Lung (tissue), 12 donors: ENCODE data around the gene BRINP1. TPM values are rescaled to one million over a fixed set of nuclear protein-coding genes. Genes with fewer than 3 reads are reported as not detected.

ENCODE experiments used
- ATAC-seq: fragments of 200-7000 bp; cut with Tn5 transposase; one replicate; pipeline ENCODE4 v1.9.1; 2020; ENCODE audit warnings: moderate number of reproducible peaks; ENCODE audit not compliant: insufficient read depth, low FRiP score
- DNase-seq, 3 donors: peaks; one replicate each; pipeline ENCODE4 v3.0.0-alpha.2; 2013 to 2017
- H3K27ac ChIP-seq, 2 donors: one replicate each; pipeline ENCODE4 v1.5.1; 2013; ENCODE audit warnings: mild to moderate bottlenecking in 2 of 2, moderate library complexity in 2 of 2, control low read depth in 1 of 2, inconsistent platforms in 1 of 2, low read depth in 1 of 2, low read length in 1 of 2
- H3K27me3 ChIP-seq, 3 donors: one replicate each; pipeline ENCODE4 v1.5.1; 2013; ENCODE audit warnings: low read length in 2 of 3; ENCODE audit not compliant: control insufficient read depth in 3 of 3, insufficient read depth in 3 of 3
- H3K36me3 ChIP-seq, 4 donors: one replicate each; pipeline ENCODE4 v1.5.1; 2013; ENCODE audit warnings: low read length in 4 of 4, mild to moderate bottlenecking in 1 of 4, moderate library complexity in 1 of 4; ENCODE audit not compliant: control insufficient read depth in 4 of 4, insufficient read depth in 4 of 4
- H3K4me1 ChIP-seq, 5 donors: one replicate each; pipeline ENCODE4 v1.5.1; 2013; ENCODE audit warnings: low read length in 5 of 5, mild to moderate bottlenecking in 2 of 5, moderate library complexity in 1 of 5; ENCODE audit not compliant: control insufficient read depth in 5 of 5, insufficient read depth in 5 of 5
- H3K4me3 ChIP-seq: one replicate; pipeline ENCODE4 v1.5.1; 2013; ENCODE audit warnings: mild to moderate bottlenecking, control low read depth, moderate library complexity
- H3K9ac ChIP-seq, 2 donors: one replicate each; pipeline ENCODE4 v1.5.1; 2013; ENCODE audit warnings: low read length in 2 of 2, control low read depth in 1 of 2; ENCODE audit not compliant: insufficient read depth in 1 of 2
- H3K9me3 ChIP-seq, 4 donors: one replicate each; pipeline ENCODE4 v1.5.1; 2013; ENCODE audit warnings: low read length in 3 of 4, mild to moderate bottlenecking in 1 of 4, moderate library complexity in 1 of 4; ENCODE audit not compliant: control insufficient read depth in 4 of 4, insufficient read depth in 3 of 4
- WGBS, 2 donors: extraction: QIAGEN DNeasy Blood & Tissue Kit; methylation state at CpG; one replicate each; pipeline ENCODE4 v1.1.7; 2013; 5-methylcytosine and 5-hydroxymethylcytosine counted together
- polyA plus RNA-seq, 2 donors: library from polyadenylated mRNA; stranded (reverse); fragments of 200-250 nt; gene quantifications; one replicate each; pipeline ENCODE4 v1.2.1, GENCODE V29; 2013
- total RNA-seq, 2 donors: library from RNA; depleted of rRNA in 1 of 2; stranded (reverse); fragments of >200 nt in 1 of 2; gene quantifications; one replicate each; pipeline ENCODE4 v1.2.1, GENCODE V29; 2014 to 2021
- TF ChIP-seq, protein P1 (sequence below): IDR thresholded peaks from 2 replicates; pipeline ENCODE4 v1.5.1; 2012; ENCODE audit warnings: mild to moderate bottlenecking; ENCODE audit errors: control extremely low read depth, extremely low read depth
- donor health status: control.
- donor health status: control.
- donor health status: Bipolar disorder and iron deficiency.
- donor health status: healthy.
- donor health status: DM: yes; HTN: yes; CAD: no.

Gene BRINP1
- total and polyA plus RNA-seq, 4 donors = 0.14 to 1.4 (median 0.42) TPM

DNA sequence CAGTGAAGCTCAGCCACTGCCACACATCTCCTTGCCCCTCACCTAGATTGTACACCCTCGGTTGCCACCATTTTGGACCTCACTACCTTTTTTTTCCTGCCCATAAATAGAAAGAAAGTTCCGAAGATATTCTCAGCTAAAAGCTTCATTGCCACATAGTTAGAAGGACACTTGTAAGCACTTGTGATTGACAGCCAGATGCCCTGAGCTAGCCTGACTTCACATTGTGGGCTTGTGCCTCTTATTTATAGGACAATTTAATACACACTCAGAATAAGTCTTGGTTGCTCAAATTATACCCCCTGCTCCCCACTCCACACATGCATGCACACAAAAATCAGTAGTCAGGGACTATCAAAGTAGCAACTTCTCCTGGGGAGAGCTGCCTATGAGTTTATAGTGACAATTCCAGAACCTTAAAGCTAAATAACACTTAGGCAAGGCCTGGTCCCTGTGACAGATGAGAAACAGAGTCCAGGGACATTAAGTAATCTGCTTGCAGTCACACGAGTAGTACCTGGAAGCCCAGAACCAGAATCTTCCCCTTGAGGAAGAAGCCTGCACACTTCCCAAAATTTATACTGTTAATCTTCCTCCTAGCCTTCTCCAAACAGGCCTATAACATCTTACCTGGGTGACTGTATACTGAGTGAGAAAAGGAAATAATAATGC, 184.8 kb downstream of the BRINP1 start:
- H3K27me3 ChIP-seq = no peaks in the 10 kb centered on the region

DNA sequence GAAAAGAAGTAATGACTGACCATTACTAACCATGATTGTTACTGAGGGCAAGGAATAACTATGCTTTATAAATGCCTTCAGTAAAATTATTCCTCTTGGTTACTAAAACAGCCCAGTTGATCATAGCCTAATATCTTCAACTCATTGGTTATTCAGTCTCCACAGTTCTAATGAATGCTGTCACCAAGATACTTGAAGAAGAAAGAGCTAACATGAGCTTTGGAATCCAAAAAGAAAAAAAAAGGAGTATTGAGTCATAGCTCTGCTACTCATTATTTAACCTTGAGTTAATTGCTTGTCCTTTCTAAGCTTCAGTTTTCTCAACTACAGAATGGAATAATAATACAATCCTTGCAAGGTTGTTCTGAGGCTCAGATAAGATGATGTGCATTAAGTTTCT, 187.7 kb downstream of the BRINP1 start:
- Histone ChIP-seq H3K4me1 (no peaks in the 10 kb centered on the region), H3K9ac (no peak overlapping the region), H3K27me3 (no peaks in the 10 kb centered on the region), H3K36me3 (no peaks in the 10 kb centered on the region), H3K9me3 (peaks cover 0 to 2% (median 0%) of the 10 kb centered on the region in 4 donors), H3K27ac (no peak overlapping the region), H3K4me3 (no peak overlapping the region)
- no peak for DNase-seq
- no peak for ATAC-seq
- TF ChIP-seq, protein P1, sequence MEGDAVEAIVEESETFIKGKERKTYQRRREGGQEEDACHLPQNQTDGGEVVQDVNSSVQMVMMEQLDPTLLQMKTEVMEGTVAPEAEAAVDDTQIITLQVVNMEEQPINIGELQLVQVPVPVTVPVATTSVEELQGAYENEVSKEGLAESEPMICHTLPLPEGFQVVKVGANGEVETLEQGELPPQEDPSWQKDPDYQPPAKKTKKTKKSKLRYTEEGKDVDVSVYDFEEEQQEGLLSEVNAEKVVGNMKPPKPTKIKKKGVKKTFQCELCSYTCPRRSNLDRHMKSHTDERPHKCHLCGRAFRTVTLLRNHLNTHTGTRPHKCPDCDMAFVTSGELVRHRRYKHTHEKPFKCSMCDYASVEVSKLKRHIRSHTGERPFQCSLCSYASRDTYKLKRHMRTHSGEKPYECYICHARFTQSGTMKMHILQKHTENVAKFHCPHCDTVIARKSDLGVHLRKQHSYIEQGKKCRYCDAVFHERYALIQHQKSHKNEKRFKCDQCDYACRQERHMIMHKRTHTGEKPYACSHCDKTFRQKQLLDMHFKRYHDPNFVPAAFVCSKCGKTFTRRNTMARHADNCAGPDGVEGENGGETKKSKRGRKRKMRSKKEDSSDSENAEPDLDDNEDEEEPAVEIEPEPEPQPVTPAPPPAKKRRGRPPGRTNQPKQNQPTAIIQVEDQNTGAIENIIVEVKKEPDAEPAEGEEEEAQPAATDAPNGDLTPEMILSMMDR = no peak

More for the DNA sequence above, 184.8 kb downstream of the BRINP1 start:
- Histone ChIP-seq H3K9ac (no peak overlapping the region), H3K36me3 (no peaks in the 10 kb centered on the region), H3K4me3 (no peak overlapping the region), H3K27ac (no peak overlapping the region), H3K9me3 (peaks cover 0 to 6% (median 0%) of the 10 kb centered on the region in 4 donors), H3K4me1 (no peaks in the 10 kb centered on the region)
- ATAC-seq = no peak
- DNase-seq = no peak
- TF ChIP-seq, protein P1 = no peak
- 75 to 82% methylated on average over 3 of the region's 3 CpGs for WGBS, 2 donors

DNA sequence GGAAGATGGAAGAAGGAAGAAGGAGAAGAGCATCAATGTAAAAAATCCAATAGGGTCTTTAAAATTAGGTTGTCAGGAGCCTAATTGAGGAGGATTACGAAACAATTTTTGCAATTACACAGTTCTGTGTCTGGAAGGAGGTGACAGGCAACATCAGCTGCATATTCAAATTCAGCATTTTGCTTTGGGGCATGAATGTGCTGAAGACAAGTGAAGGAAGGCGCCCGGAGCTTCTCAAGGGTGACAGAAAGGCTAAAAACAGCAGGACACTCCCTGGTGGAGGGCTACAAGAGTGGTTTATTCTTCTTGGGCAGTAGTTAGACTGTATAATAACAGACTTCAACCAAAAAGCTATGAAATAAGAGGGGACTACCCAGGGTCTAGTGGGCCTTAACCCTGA, 188.3 kb downstream of the BRINP1 start:
- TF ChIP-seq, protein P1 = no peak
- no peak for ATAC-seq

DNA sequence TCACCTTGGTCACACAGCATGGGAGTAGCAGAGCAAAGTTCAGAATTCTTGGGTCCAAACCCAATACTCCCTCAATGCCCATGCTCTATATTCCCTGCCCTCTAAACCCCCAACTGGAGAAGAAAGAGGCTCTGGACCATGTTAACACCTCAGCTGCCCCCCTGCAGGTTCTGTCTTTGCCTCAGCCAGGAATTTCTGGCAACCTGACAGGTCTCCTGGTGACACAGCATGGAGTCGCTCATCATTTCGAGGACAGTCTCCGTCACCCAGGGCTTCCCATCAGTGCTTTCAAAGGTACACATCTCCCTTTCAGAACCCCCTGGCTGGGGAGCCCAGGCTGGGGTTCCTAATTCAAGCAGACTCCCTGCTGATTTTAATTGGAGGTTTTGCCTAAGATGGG, 189.5 kb downstream of the BRINP1 start:
- no peaks in the 10 kb centered on the region for H3K27me3 ChIP-seq
- H3K9ac ChIP-seq = no peak overlapping the region
- TF ChIP-seq, protein P1 = no peak
- no peak overlapping the region for H3K4me3 ChIP-seq
- no peak for DNase-seq
- no peak overlapping the region for H3K27ac ChIP-seq
- no peaks in the 10 kb centered on the region for H3K9me3 ChIP-seq
- no peak for ATAC-seq
- 73 to 86% methylated on average over 3 of the region's 3 CpGs for WGBS, 2 donors
- no peaks in the 10 kb centered on the region for H3K4me1 ChIP-seq
- no peaks in the 10 kb centered on the region for H3K36me3 ChIP-seq

More for the DNA sequence above, 188.3 kb downstream of the BRINP1 start:
- 84 to 87% methylated on average over 3 of the region's 3 CpGs for WGBS, 2 donors
- H3K27ac ChIP-seq = no peak overlapping the region
- no peak overlapping the region for H3K4me3 ChIP-seq
- no peaks in the 10 kb centered on the region for H3K36me3 ChIP-seq
- no peaks in the 10 kb centered on the region for H3K9me3 ChIP-seq
- DNase-seq = no peak
- no peaks in the 10 kb centered on the region for H3K4me1 ChIP-seq
- no peak overlapping the region for H3K9ac ChIP-seq
- H3K27me3 ChIP-seq = no peaks in the 10 kb centered on the region
